GM19455 (cell line): Measurements from ENCODE around the gene DNAH1.

Source experiments
- ATAC-seq: cut with Tn5 transposase; IDR thresholded peaks from one replicate; pipeline ENCODE4 v1.9.1; 2021; ENCODE audit not compliant: unreplicated experiment

The DNAH1 gene

DNA sequence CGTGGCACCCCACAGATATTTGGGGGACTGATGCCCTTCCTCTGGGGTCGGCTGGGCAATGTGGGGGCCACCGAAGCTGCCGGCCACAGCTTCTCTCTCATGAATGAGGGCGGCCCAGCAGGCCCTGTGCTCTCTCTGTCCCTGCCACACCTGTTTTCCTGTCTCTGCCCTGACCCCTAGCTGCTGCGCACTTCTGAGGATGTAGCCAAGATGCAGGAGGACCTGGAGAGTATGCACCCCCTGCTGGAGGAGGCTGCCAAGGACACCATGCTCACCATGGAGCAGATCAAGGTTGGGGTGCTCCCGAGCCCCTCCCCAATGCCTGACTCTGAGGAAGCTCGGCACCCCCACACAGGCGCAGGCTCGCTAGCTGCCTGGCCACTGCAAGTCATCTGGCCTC lies 69.0 kb downstream of the DNAH1 start:
- no peak for ATAC-seq

DNA sequence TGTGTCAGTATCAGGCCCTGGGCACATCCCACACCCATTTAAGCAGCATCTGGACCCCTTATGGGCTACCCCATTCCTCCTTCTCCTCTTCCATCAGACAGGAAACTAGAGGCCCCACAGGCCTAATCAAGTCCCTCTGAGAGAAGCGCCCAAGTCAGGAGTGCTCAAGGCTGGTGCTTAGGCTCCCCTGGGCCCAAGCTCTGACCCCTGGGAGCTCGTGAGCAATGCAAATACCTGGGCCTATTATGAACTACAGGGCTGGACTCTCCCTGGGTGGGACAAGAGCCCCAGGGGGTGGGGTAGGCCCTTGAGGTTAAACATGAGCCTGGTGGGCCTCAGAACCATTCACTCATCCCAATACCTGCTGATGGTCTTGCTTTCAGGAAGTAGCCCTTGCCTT lies 71.4 kb downstream of the DNAH1 start:
- ATAC-seq, result no peak

DNA sequence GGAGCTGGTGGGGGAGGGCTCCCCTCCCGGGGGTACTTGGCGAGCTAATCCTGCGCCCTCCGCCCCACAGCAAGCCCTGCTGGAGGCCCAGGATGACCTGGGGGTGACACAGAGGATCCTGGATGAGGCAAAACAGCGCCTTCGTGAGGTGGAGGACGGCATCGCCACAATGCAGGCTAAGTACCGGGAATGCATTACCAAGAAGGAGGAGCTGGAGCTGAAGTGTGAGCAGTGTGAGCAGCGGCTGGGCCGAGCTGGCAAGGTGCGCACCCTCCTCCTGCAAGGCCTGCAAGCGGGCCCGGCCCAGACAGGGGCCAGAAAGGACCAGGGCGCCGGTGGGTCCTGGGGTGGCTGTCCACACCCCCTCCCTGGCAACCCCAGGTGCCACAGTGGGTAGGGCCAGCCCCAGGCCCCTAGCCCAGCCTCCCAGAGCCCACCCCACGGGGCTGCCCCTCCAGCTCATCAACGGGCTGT lies 72.3 kb downstream of the DNAH1 start:
- no peak for ATAC-seq

DNA sequence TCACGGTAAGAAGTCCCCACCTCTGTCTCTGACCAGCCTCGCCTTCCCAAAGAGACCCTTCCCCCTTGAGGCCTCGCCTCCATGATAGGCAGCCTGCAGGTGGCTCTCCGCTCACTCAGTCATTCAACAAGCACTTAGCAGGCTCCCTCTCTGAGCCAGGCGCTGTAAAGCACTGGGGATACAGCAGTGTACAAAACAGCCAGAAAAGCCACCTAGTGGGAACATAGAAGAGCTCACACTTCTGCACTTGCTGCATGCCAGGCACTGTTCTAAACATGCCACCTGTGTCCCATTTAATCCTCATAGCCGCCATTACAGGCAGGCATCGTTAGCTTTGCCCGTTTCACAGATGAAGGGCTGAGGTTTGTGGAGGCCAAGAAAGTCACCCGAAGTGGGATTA lies 72.8 kb downstream of the DNAH1 start:
- no peak for ATAC-seq

DNA sequence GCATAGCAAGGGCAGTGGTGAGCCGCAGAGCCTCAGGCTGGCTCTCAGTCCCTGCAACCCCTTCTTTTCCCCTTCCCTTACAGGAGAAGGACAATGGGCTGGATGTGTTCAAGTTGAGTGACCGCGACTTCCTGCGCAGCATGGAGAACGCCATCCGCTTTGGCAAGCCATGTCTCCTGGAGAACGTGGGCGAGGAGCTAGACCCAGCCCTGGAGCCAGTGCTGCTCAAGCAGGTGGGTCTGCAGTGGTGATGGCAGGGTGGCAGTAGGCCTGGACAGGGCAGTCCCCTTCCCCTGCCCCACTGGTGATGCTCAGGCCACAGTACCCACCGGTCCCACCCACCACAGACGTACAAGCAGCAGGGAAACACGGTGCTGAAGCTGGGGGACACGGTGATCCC lies 75.0 kb downstream of the DNAH1 start:
- ATAC-seq, result no peak

DNA sequence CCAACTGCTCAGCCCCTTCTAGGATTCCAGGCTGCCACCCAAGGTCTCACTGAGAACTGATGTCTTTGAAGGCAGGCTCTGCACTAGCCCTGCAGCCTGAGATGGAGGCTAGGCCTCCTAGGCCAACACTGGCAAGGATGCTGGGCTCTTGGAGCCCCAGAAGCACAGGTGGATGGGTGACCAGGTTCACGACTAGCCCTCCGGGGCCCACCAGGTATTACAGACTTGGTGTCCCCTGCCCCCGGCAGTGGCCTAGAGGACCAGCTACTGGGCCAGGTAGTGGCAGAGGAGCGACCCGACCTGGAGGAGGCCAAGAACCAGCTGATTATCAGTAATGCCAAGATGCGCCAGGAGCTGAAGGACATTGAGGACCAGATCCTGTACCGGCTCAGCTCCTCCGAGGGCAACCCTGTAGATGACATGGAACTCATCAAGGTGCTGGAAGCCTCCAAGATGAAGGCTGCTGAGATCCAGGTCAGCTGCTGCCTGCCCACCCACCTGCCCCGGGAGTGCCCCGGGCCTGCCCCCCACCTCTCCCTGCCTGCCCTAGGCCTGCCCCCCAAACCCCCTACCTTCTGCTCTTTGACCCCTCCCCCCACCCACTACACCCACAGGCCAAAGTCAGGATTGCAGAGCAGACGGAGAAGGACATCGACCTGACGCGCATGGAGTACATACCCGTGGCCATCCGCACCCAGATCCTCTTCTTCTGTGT lies 76.3 kb downstream of the DNAH1 start:
- ATAC-seq, result no peak

DNA sequence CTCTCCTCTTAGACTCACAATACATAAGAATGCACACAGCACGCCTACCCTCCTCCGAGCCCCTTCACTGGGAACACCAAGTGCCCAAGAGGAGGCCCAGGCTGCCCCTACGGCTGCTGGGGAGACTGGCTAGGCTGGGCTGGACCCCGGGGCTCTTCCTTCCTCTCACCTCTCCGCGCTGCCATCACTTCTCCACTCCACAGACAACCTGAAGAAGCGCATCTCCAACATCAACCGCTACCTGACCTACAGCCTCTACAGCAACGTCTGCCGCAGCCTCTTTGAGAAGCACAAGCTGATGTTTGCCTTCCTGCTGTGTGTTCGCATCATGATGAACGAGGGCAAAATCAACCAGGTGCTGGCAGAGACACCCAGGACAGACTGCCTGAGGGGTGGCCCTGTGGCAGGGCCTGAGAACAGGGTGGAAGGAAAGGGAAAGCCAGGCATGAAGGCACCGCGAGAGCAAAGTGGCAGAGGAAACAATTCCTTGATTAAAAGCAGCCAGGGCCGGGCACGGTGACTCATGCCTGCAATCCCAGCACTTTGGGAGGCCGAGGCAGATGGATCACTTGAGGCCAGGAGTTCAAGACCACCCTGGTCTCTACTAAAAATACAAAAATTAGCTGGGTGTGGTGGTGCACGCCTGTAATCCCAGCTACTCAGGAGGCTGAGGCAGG lies 77.2 kb downstream of the DNAH1 start:
- no peak for ATAC-seq

DNA sequence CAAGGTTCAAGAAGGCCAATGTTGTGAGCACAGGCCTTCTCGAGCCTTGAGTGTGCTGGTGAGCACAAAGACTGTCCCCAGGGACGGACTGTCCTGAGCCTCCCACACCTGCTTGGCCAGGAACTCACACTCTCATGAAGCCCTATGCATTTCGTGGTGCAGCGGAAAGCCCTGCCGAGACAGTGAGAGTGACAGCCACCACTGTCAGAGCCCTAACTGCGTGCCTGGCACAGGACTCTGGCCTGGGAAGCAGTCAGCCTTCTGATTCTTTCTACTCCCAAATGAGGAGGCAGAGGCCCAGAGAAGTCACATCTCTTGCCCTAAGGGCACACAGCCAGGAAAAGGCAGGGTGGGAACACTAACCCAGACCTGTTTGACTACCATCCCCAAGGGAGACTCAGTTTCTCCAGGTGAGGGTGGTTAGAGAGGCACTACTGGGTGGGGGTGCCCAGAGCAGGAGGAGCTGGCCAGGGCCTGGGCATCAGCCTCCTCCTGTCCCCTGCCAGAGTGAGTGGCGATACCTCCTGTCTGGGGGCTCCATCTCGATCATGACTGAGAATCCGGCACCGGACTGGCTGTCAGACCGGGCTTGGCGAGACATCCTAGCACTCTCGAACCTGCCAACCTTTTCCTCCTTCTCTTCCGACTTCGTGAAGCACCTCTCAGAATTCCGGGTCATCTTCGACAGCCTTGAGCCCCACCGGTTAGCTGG lies 78.0 kb downstream of the DNAH1 start:
- ATAC-seq, result no peak

DNA sequence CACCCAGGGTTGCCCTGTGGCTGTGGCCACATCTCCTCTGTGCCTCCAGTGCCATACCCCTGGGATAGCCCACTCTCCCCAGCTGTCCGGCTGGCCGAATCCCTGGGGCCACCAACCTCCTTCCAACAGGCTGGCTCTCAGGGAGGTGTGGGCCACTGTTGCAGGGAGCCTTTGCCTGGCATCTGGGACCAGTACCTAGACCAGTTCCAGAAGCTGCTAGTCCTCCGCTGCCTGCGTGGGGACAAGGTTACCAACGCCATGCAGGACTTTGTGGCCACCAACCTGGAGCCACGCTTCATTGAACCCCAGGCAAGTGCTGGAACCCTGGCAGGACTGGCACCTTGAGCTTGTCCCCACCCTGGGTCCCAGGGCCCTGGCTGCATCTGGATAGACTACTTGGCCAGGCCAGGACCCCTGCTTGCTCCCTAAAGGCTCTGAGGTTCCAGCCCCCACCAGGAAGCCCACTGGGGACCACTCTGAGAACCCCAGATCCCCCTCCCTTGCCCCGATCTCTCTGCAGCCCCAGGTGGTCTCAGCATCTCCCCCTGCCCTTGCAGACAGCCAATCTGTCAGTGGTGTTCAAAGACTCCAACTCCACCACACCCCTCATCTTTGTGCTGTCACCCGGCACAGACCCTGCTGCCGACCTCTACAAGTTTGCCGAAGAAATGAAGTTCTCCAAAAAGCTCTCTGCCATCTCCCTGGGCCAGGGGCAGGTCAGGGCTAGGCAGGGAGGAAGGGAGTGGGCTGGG lies 78.8 kb downstream of the DNAH1 start:
- ATAC-seq, result no peak

DNA sequence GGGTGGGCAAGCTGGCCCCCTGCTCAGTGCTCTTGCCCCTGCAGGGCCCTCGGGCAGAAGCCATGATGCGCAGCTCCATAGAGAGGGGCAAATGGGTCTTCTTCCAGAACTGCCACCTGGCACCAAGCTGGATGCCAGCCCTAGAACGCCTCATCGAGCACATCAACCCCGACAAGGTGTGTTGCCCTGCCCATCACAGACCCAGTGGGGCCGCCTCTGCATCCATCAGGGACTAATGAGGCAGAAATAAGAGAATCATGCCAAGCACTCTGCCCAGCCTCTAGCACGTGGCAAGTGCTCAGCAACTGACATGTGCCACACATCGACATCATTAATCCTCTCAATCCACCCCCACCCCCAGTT lies 79.4 kb downstream of the DNAH1 start:
- no peak for ATAC-seq

DNA sequence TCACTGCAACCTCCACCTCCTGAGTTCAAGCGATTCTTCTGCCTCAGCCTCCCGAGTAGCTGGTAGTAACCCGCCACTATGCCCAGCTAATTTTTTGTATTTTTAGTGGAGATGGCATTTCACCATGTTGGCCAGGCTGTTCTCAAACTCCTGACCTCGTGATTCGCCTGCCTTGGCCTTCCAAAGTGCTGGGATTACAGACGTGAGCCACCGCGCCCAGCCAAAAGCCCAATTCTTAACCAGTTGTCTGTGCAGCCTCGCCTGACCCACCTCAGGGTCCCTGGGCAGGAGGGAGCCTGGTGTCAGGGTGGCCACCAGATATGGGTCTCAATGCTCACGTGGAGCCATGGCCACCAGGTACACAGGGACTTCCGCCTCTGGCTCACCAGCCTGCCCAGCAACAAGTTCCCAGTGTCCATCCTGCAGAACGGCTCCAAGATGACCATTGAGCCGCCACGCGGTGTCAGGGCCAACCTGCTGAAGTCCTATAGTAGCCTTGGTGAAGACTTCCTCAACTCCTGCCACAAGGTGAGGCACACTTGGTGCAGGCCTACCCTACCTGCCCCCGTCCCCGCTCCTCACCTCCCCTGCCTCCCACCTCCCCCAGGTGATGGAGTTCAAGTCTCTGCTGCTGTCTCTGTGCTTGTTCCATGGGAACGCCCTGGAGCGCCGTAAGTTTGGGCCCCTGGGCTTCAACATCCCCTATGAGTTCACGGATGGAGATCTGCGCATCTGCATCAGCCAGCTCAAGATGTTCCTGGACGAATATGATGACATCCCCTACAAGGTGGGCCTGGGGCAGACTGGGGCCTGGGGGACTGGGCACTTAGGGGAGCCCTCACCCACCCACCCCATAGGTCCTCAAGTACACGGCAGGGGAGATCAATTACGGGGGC lies 80.1 kb downstream of the DNAH1 start:
- ATAC-seq, result no peak

DNA sequence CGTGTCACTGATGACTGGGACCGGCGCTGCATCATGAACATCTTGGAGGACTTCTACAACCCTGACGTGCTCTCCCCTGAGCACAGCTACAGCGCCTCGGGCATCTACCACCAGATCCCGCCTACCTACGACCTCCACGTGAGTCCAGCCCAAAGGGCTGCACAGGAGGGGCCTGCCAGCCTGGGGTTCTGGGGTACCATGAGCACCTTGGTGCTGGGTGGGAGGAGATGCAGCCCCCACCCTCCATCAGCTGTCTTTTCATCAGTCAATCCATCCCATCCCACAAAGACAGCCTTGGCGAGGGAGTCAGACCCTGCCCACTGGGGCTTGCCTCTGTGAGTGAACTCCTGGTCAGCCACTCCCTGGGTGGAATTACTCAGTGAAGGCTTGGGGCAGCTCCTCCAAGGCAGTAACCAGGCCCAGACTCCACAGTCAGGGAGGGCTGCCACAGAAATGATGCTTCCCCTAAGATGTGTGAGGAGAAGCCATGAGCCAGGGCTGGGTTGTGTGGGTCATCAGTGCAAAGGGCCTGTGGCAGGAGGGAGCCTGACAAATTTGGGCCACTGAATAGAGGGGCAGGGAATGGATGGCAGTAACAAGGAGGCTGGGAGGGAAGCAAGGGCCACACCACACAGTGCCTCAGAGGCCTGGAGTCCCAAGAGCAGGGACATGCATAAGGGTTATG lies 80.9 kb downstream of the DNAH1 start:
- ATAC-seq, result no peak

DNA sequence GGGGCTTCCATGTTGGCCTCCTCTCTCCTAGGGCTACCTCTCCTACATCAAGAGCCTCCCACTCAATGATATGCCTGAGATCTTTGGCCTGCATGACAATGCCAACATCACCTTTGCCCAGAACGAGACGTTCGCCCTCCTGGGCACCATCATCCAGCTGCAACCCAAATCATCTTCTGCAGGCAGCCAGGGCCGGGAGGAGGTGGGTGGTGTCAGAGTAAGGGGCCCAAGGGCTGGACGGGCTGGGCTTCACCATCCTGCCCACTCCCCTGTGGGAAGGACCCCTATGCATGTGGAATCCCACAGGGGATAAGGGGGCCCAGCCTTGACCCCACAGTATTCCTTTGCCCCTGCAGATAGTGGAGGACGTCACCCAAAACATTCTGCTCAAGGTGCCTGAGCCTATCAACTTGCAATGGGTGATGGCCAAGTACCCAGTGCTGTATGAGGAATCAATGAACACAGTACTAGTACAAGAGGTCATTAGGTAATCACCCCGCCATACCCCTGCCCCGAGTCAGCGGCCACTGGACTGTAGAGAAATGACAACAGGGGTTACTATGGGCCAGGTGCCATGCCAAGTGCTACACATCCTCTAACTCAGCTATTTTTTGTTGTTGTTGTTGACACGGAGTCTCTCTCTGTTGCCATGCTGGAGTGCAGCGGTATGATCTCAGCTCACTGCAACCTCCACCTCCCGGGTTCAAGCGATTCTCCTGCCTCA lies 81.7 kb downstream of the DNAH1 start:
- ATAC-seq, result no peak

DNA sequence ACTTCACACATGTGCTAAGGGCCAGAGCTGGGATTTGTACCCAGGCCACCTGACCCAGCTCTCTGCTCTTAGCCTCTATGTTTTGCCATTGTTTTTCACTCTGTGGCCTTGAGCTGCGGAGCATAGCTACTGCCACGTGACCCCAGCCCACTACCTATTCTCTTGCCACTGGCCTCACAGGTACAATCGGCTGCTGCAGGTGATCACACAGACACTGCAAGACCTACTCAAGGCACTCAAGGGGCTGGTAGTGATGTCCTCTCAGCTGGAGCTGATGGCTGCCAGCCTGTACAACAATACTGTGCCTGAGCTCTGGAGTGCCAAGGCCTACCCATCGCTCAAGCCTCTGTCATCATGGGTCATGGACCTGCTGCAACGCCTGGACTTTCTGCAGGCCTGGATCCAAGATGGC lies 82.6 kb downstream of the DNAH1 start:
- no peak for ATAC-seq

DNA sequence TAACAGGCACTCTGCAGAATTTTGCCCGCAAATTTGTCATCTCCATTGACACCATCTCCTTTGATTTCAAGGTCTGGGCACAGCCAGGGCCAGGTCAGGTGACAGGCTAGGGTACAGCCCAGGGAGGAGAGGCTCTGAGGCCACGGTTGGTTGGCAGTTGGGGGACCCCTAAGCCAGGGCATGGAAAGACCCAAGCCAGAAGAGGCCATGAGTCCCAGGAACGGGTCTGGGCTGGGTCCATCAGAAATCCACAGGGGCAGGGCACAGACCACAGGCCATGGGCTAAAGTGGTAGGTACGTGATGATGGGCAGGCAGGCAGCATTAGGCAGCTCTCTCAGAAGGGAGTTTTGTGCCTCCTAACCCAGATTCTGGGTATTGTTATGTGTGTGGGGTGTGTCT lies 83.0 kb downstream of the DNAH1 start:
- no peak for ATAC-seq

DNA sequence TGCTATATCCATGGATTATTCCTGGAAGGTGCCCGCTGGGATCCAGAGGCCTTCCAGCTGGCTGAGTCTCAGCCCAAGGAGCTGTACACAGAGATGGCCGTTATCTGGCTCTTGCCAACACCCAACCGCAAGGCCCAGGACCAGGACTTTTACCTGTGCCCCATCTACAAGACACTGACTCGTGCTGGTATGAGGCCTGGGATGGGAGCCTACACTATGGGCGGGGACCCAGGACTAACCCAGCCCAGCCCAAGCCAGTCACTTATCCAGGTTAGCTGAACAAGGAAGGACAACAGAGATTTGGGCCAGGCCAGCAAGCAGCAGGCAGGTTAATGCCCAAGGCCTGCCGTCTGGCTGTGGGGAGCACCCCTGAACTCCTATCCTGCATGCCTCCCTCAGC lies 83.5 kb downstream of the DNAH1 start:
- no peak for ATAC-seq

DNA sequence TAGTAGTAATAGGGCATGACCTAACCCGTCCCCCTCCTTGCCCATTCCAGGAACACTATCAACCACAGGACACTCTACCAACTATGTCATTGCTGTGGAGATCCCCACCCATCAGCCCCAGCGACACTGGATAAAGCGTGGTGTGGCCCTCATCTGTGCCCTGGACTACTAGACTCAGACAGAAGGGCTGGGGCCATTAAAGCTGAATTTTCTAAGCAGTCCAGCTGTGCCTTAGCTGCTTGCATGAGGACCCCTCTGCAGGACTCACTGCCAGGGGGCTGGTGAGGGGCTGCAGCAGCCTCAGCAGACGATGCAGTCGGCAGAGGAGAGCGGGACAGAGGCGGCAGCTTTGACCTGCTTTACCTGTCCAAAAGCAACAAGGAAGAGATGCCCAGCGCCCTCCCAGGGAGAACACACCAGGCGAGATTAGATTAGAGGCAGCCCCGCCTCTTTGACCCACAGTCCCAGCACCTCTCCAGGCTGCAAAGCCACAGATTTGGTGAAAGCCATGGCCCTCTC lies 84.2 kb downstream of the DNAH1 start:
- no peak for ATAC-seq

DNA sequence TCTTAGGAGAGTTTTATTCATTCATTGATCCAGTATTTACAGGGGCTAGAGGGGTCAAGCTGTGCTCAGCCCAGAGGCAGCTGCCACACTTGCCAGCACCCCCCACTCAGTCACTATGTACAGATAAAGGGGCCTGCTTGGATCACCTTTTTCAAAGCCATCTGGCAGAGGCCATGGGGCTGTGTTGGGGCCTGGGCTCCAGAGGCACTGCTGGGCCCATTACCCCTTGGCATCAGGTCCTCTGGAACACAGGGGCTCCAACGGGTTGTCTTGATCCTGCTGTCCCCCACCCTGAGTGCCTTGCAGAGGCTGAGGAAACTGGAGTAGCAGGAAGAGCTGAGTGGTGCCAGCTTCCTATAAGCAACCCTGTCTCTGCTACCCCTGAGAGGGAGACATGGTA lies 84.9 kb downstream of the DNAH1 start:
- ATAC-seq, result no peak

DNA sequence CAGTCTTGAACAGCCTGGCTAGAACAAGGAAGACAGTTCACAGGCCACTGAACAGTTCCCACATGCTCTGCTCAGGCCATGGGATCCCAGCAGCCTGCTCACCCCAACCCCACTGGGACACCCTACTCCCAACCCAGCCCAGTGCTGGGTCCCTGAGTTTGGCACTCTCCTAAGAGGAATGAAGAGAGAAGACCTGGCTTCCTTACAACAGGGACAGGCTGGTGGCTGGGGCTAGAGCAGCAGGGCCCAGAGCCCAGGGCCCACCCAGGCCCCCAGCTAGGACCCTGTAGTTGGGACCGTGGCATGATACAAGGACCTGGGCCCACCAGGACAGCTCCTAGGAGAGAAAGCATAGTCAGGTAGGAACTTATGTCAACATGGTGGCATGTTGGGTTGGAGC lies 85.4 kb downstream of the DNAH1 start:
- no peak for ATAC-seq
